ENCODE results near the gene SH3TC1. TPM values are rescaled to one million over a fixed set of nuclear protein-coding genes. Genes with fewer than 3 reads are reported as not detected.
A peak's percentile ranks its signal among the peaks of the same experiment; 100 is the strongest.

Gene SH3TC1
- total and polyA plus RNA-seq, 10 of the 15 experiments (the other 5 are each of a cell fraction or from before 2014, with no cell fraction given), result 0.19 to 47.0 (median 18.4) TPM

- no peak for TF ChIP-seq ATF3 (IDR thresholded peaks at IDR 0.05; ENCODE audit: borderline replicate concordance, extremely low read depth, low read depth, low read length)
- TF ChIP-seq YBX1 (IDR thresholded peaks at IDR 0.05), result no peak
- no peak for TF ChIP-seq SMARCA5 (IDR thresholded peaks at IDR 0.05)
- TF ChIP-seq ZNF384 (IDR thresholded peaks at IDR 0.05; ENCODE audit: borderline replicate concordance, low read depth, low read length), result no peak
Measured at GRCh38 chr4:8167815-8168214, 31.3 kb upstream of the SH3TC1 start (continued).

GRCh38 chr4:8168232-8168631 lies 30.9 kb upstream of the SH3TC1 start:
- ChIA-PET POLR2A (no interaction called here), CTCF (no interaction called here), RAD21 (ENCODE audit: unreplicated experiment) (no interaction called here), SMC1A (ENCODE audit: uncharacterized antibody, unreplicated experiment) (interaction anchor here (2.1 kb wide), 1 partner anchor 9 kb away, joined by 4 read pairs; no protein-coding TSS in a partner anchor)
- Histone ChIP-seq H2AFZ (ENCODE audit: control insufficient read depth, low read depth, low read length) (no peak overlapping the region), H3K27ac (ENCODE audit: control insufficient read depth, insufficient read depth) (no peak overlapping the region), H3K79me2 (ENCODE audit: control insufficient read depth, insufficient read depth, low read length) (no peaks in the 10 kb centered on the region), H3K4me1 (ENCODE audit: control insufficient read depth, insufficient read depth, low read length) (peaks cover 13% of the 10 kb centered on the region), H3K9me3 (replicated peaks; ENCODE audit: control insufficient read depth, insufficient read depth, low read length) (peaks cover 8% of the 10 kb centered on the region; the same call in 2 of the 3 replicates), H4K20me1 (ENCODE audit: control insufficient read depth, insufficient read depth) (no peaks in the 10 kb centered on the region), H3K4me3 (no peak overlapping the region), H3K36me3 (ENCODE audit: control insufficient read depth in 2 of 2, insufficient read depth in 2 of 2, low read length in 1 of 2) (no peaks in the 10 kb centered on the region), H3K4me2 (ENCODE audit: control insufficient read depth, insufficient read depth) (no peak overlapping the region), H3K9ac (ENCODE audit: control insufficient read depth, insufficient read depth, low read length) (no peak overlapping the region), H3K27me3 (replicated peaks in 1 of 2; ENCODE audit: control insufficient read depth in 2 of 2, insufficient read depth in 2 of 2, low read length in 1 of 2) (no peaks in the 10 kb centered on the region)
- intact Hi-C loops (cut with micrococcal nuclease; ENCODE audit: unreplicated experiment), result no loop called here
- ATAC-seq, result no peak
- 100% methylated on average over 1 of the region's 1 CpG for WGBS (ENCODE audit: insufficient coverage, insufficient replicate concordance, low lambda C conversion rate, missing lambda C conversion rate)
- no TSS peak for BruUV-seq (replicated peaks)
- in situ Hi-C loops (cut with MboI), result no loop called here
- no peak for TF ChIP-seq ELK1 (IDR thresholded peaks at IDR 0.05; ENCODE audit: low read depth, low read length)
- no peak for TF ChIP-seq EZH2 (IDR thresholded peaks at IDR 0.05; ENCODE audit: borderline replicate concordance, control insufficient read depth, low read depth, low read length)
- peak in 2 of 3 experiments; percentile 23 to 40; a peak in 3 of 6 replicates for TF ChIP-seq CTCF (IDR thresholded peaks at IDR 0.05 in 2 of 3, conservative IDR thresholded peaks at IDR 0.05 in 1 of 3; ENCODE audit: control insufficient read depth in 2 of 3, extremely low read depth in 1 of 3, insufficient read depth in 1 of 3, low read depth in 3 of 3, low read length in 3 of 3)
- no peak for DNase-seq (ENCODE audit: low read depth, low spot score)
- no peak for FAIRE-seq

Measured in GM12878 (cell line).